GM12891 (cell line): ENCODE measurements around the gene SECISBP2.
"Not testable (repeated sequence)": the region's sequence is repeated elsewhere in the genome, so short reads cannot be mapped to it uniquely, and the experiment has no call there.

Source experiments
- DNase-seq: peaks from one replicate; pipeline ENCODE4 v3.0.0; 2011; ENCODE audit warnings: low spot score; ENCODE audit not compliant: insufficient read length
- FAIRE-seq: peaks from 2 replicates; lab custom pipeline; 2011; peaks lifted over from hg19 to GRCh38; lab: Jason Lieb, UNC
- PAX5 ChIP-seq: IDR thresholded peaks from 2 replicates; pipeline ENCODE4 v1.6.1; 2011; ENCODE audit warnings: low read length, moderate library complexity, mild to moderate bottlenecking; ENCODE audit not compliant: insufficient read depth, severe bottlenecking
- POLR2A ChIP-seq: IDR thresholded peaks from 2 replicates; pipeline ENCODE4 v1.6.1; 2011; ENCODE audit warnings: low read depth, low read length, control low read depth
- POLR2AphosphoS5 ChIP-seq: IDR thresholded peaks from 2 replicates; pipeline ENCODE4 v1.6.1; 2011; ENCODE audit warnings: low read depth, low read length, control low read depth
- POU2F2 ChIP-seq: IDR thresholded peaks from 2 replicates; pipeline ENCODE4 v1.6.1; 2011; ENCODE audit warnings: low read depth, mild to moderate bottlenecking, control low read depth, low read length, moderate library complexity
- SPI1 ChIP-seq: IDR thresholded peaks from 2 replicates; pipeline ENCODE4 v1.6.1; 2011; ENCODE audit warnings: low read depth, low read length, control low read depth
- TAF1 ChIP-seq: IDR thresholded peaks from 2 replicates; pipeline ENCODE4 v1.6.1; 2011; ENCODE audit warnings: low read depth, low read length, control low read depth

The SECISBP2 gene

DNA sequence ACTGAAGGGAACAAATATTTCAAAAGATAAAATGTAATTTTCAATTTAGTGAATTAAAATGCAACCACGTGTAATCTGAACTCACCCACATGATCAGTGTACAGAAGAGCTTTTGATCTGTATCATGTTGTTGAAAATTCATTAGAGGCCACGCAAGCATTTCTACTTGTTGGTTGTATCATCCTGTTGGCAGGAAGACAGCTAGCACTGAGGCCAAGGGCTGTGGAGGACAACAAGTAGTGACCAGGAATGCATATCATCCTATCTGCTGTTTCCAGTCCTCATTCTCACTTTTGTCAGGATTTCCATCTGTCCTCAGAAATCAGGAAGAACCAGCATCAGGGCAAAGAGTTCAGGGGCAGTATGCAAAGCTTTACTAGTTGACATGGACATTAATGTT, 37.2 kb upstream of the SECISBP2 start:
- FAIRE-seq = no peak
- TF ChIP-seq POLR2A = no peak
- TF ChIP-seq PAX5 = no peak
- TF ChIP-seq POU2F2 = no peak
- no peak for TF ChIP-seq POLR2AphosphoS5
- no peak for TF ChIP-seq TAF1
- no peak for TF ChIP-seq SPI1
- no peak for DNase-seq

DNA sequence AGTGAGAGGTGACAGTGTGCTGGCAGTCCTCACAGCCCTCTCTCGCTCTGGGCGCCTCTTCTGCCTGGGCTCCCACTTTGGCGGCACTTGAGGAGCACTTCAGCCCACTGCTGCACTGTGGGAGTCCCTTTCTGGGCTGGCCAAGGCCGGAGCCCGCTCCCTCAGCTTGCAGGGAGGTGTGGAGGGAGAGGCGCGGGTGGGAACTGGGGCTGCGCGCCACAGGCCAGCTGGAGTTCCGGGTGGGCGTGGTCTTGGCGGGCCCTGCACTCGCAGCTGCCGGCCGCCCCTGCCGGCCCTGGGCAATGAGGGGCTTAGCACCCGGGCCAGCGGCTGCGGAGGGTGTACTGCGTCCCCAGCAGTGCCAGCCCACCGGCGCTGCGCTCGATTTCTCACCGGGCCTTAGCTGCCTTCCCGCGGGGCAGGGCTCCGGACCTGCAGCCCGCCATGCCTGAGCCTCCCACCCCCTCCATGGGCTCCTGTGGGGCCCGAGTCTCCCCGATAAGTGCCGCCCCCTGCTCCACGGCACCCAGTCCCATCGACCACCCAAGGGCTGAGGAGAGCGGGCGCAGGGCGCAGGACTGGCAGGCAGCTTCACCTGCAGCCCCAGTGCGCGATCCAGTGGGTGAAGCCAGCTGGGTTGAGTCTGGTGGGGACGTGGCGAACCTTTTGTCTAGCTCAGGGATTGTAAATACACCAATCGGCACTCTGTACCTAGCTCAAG, 35.9 kb upstream of the SECISBP2 start:
- not testable (repeated sequence) for FAIRE-seq, DNase-seq

DNA sequence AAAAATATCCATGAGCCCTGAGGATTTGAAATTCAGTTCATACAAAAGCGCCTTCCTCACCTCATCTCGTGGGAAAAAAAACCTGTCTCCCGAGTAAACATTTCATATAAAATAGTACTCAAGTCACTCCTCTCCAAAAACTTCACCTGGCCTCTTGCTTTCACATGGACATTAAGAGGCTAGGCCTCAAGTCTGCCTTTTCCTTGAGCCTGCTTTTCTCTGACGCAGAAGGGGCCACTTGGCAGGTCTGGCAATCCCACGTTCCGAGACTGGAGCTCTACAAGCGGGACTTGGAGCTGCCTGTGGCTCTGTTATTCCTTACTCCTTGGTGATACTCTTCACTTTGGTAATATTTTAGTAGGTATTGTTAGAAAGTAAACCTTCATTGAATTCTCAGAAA, 34.2 kb upstream of the SECISBP2 start:
- no peak for TF ChIP-seq PAX5
- TF ChIP-seq TAF1 = no peak
- TF ChIP-seq POU2F2 = no peak
- TF ChIP-seq SPI1 = no peak
- no peak for TF ChIP-seq POLR2AphosphoS5
- no peak for TF ChIP-seq POLR2A
- no peak for FAIRE-seq
- DNase-seq = no peak

DNA sequence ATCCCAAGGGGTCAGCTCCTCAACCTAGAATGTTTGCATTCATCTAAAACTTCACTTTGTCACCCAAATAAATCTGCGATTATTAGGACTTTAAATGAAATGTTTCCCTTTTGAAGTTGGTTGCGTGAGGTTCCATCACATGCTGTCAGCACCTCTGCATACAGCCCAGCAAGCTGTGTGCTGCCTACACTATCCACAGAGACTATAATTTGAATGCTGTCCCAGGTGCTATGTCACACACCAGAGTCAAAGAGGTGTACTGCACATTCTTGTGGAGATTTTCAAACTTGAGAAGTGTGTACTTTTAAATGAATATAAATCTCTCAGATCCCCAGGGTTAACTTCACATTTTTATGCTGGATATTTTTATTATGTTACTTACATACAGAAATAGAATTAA, 26.6 kb upstream of the SECISBP2 start:
- DNase-seq (no peak), FAIRE-seq (no peak)
- no peak for TF ChIP-seq POU2F2
- TF ChIP-seq POLR2AphosphoS5 = no peak
- TF ChIP-seq SPI1 = no peak
- TF ChIP-seq TAF1 = no peak
- TF ChIP-seq POLR2A = no peak
- no peak for TF ChIP-seq PAX5

DNA sequence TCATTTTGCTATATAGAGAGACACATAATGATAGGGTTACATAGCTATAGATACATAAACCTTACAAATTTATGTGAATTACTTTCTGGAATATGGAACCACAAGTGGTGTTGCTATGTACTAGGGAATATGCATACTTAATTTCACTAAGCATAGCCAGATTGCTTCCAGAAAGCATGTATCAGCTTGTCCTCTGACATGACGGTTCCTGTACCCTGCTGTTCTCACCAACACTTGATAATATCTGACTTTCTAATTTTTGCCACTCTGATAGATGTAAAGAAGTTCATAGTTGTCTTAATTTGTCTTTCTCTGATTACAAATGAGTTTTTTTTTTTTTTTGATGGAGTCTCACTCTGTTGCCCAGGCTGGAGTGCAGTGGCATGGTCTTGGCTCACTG, 25.3 kb upstream of the SECISBP2 start:
- TF ChIP-seq POLR2AphosphoS5 (no peak), SPI1 (no peak), POLR2A (no peak), POU2F2 (no peak), TAF1 (no peak), PAX5 (no peak)
- DNase-seq (no peak), FAIRE-seq (no peak)

DNA sequence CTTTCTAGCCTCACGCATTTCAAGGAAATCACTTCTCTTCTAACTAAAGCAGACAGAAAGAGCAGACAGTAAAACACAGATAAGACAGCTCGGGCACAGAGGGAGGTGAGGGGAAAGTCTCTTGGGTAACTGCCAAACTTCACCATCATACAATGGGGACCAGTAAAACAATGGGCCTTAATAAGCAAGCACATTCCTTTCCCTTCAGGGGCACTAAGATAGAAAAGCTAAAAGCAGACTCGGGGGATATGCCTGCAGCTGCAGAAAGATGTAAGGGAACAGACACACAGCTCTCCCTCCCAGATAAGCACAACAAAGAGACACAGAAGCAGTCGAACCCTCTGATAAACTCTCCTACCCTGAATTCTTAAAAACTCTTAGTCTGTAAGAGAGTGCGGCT, 22.9 kb upstream of the SECISBP2 start:
- no peak for TF ChIP-seq POLR2A
- no peak for TF ChIP-seq POU2F2
- TF ChIP-seq POLR2AphosphoS5 = no peak
- no peak for TF ChIP-seq PAX5
- no peak for TF ChIP-seq SPI1
- no peak for TF ChIP-seq TAF1
- DNase-seq (no peak), FAIRE-seq (no peak)

DNA sequence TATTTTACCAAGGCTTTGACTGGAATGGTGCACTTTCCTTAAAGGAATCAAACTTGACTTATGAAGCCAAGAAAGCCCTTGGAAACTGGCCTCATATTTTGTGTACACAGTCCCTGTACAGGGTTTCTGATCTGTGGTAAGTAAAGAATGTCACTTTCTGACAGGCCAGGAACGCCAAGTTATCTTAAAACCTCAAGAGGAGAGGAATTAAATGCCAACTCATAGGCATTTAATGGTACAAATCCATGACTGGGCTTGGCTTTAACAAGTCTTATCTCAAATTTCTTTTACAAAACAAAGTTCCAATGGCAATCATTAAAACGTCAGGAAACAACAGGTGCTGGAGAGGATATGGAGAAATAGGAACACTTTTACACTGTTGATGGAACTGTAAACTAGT, 16.3 kb upstream of the SECISBP2 start:
- not testable (repeated sequence) for DNase-seq, FAIRE-seq

DNA sequence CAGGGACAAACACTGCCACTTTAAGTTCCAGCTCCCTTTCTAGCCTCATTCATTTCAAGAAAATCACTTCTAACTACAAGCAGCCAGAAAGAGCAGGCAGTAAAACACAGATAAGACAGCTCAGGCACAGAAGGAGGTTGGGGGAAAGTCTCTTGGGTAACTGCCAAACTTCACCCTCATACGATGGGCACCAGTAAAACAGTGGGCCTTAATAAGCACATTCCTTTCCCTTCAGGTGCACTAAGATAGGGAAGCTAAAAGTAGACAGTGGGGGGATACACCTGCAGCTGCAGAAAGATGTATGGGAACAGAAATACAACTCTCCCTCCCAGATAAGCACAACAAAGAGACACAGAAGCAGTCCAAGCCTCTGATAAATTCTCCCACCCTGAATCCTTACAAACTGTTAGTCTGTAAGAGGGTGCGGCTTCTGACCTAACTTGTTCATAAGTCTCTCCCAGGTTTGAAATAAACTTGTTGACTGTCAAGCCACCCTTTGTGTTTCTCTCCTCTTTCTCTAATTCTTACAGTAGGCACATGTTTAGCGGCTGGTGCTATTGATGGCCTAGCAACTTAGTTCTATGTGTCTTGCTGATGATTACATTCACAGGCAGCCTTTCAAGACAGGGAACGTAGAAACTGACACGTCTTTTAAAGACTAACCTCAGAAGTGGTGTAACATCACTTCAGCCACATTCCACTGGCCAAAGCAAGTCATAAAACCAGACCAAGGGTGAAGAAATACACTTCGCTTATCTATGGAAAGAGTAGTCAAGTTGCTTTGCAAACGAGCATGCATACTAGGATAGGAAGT, 14.1 kb upstream of the SECISBP2 start:
- no peak for TF ChIP-seq POLR2AphosphoS5
- no peak for TF ChIP-seq PAX5
- TF ChIP-seq POLR2A = no peak
- no peak for TF ChIP-seq TAF1
- TF ChIP-seq POU2F2 = no peak
- no peak for TF ChIP-seq SPI1
- FAIRE-seq (no peak), DNase-seq (no peak)

DNA sequence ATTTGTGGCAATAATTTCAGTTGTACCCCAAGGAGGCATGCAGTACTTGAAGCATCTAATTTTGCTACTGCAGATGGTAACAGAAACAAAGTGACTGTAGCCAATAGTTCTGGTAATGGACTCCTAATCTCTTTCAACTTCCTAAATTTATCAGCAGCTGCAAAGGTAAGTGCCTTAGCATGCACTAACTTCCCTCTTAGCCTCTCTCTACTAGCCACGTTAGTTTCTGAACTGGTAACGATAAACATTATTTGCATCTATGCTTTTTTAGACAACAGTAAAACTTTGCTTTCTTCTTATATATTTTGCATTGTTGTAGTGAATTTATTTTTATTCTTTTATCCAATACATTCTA, 13.5 kb upstream of the SECISBP2 start:
- FAIRE-seq (peak; percentile 74), DNase-seq (no peak)
- TF ChIP-seq POU2F2 (no peak), TAF1 (no peak), PAX5 (no peak), SPI1 (no peak), POLR2A (no peak), POLR2AphosphoS5 (no peak)

DNA sequence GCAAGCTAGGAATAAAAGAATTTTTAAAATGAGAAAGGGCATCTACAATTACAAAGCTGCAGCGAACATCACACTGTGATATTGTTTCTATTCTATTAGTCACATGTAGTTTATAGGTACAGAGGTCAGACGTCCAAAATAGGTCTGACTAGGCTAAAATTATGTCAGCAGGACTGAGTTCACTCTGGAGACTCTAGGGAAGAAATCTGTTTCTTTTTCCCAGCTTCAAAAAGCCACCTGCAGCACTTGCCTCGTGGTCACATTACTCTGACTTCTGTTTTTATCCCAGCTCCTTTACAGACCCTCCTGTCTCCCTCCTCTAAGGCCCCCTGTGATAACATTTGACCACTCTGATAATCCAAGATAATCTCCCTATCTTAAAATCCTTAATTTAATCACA, 12.4 kb upstream of the SECISBP2 start:
- TF ChIP-seq POLR2A = no peak
- no peak for TF ChIP-seq TAF1
- TF ChIP-seq PAX5 = no peak
- no peak for TF ChIP-seq POU2F2
- no peak for TF ChIP-seq SPI1
- no peak for TF ChIP-seq POLR2AphosphoS5
- DNase-seq = no peak
- no peak for FAIRE-seq

DNA sequence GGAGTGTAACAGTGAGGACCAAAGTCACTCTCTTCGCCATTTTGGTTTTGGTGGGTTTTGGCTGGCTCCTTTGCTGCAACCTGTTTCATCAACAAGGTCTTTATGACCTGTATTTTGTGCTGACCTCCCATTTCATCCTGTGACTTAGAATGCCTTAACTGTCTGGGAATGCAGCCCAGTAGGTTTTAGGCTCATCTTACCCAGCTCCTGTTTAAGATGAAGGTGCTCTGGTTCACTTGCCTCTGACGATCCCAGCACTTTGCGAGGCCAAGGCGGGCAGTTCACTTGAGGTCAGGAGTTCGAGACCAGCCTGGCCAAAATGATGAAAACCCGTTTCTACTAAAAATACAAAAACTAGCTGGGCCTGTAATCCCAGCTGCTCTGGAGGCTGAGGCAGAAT, 9.1 kb upstream of the SECISBP2 start:
- TF ChIP-seq POU2F2 (no peak), TAF1 (no peak), POLR2A (no peak), PAX5 (no peak), SPI1 (no peak), POLR2AphosphoS5 (no peak)
- FAIRE-seq = no peak
- DNase-seq = no peak
